ENCODE measurements around the gene ZDHHC14. TPM values are rescaled to one million over a fixed set of nuclear protein-coding genes. Genes with fewer than 3 reads are reported as not detected.

The ZDHHC14 gene
- total and polyA plus RNA-seq, 8 donors, result 8.2 to 33.2 (median 25.8) TPM

DNA sequence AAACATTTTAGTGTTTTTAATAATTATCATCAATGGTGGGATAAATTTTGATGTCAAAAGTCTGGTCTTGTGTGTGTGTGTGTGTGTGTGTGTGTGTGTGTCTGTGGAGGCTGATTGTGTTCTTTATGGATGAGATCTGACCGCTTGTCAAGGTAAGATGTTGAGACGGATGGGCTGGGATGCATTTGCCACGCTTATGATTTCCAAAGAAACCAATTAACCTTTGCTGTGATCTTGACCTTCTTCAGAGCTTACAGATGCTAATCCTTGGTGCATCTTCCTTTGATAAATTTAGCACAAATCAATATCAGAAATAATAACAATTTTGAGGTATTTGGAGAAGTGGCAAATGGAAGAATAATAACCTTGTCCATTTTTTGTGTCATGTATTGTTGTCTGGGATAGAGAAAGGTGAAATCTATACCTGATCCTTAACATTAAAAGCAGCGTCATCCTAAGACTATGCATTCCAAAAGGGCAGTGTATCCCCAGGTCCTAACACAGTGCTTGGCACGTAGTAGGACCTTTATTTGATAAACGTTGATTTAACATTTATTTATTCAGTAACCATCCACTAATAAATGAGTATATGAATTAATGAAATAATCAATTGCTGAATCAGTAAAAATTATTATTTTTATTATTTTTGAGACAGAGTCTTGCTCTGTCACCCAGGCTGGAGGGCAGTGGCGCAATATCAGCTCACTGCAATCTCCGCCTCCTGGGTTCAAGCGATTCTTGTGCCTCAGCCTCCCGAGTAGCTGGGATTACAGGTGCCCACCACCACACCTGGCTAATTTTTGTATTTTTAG is 70.1 kb downstream of the ZDHHC14 start:
- ATAC-seq, result no peak
- Histone ChIP-seq H3K4me3 (no peak overlapping the region), H3K27me3 (no peaks in the 10 kb centered on the region), H3K9me3 (no peaks in the 10 kb centered on the region), H3K27ac (no peak overlapping the region), H3K4me1 (no peaks in the 10 kb centered on the region), H3K36me3 (no peaks in the 10 kb centered on the region)
- intact Hi-C loops (cut with DNase I), result no loop called here
- DNase-seq, result no peak
- TF ChIP-seq, protein P1, sequence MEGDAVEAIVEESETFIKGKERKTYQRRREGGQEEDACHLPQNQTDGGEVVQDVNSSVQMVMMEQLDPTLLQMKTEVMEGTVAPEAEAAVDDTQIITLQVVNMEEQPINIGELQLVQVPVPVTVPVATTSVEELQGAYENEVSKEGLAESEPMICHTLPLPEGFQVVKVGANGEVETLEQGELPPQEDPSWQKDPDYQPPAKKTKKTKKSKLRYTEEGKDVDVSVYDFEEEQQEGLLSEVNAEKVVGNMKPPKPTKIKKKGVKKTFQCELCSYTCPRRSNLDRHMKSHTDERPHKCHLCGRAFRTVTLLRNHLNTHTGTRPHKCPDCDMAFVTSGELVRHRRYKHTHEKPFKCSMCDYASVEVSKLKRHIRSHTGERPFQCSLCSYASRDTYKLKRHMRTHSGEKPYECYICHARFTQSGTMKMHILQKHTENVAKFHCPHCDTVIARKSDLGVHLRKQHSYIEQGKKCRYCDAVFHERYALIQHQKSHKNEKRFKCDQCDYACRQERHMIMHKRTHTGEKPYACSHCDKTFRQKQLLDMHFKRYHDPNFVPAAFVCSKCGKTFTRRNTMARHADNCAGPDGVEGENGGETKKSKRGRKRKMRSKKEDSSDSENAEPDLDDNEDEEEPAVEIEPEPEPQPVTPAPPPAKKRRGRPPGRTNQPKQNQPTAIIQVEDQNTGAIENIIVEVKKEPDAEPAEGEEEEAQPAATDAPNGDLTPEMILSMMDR (IDR thresholded peaks at IDR 0.05), result no peak

DNA sequence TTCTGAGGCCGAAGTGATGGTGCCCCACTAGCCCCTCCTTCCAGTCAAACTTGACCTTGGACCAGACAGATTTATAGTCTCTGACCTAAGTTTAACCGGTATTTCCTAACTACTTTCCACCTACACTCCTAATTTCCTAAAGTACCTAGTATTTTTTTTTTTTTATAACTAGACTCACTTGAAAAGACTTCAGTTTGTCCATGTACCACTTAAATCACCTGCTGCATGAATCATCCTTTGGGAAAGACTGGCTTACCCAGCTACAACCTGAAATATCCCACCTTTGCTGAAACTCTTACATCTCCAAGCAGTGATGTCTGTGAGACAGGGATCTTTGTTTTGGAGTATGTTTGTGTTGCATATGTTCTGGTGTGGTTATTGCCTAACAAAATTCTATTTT is 71.1 kb downstream of the ZDHHC14 start:
- no peak for ATAC-seq
- intact Hi-C loops (cut with DNase I), result no loop called here
- no peak for DNase-seq

DNA sequence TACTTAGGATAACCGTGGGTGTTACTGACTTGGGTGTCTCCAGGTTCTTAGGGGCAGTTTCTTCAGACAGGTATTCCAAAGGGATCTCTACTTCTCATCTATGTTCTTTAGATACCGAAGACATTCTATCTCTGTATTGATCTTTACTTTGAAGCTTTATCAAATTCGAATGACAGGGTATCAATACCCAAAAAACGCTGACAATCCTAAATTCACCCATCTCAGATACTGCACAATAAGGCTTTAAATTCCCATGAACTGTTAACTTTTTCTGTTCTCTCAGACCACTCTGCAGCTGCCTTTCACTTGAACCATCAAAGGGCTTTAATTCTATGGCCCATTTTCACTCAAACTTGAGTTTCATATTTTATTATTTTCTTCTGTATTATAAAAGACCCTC is 72.1 kb downstream of the ZDHHC14 start:
- Histone ChIP-seq H3K9me3 (no peaks in the 10 kb centered on the region), H3K4me1 (no peaks in the 10 kb centered on the region), H3K27ac (no peak overlapping the region), H3K36me3 (no peaks in the 10 kb centered on the region), H3K4me3 (no peak overlapping the region), H3K27me3 (no peaks in the 10 kb centered on the region)
- DNase-seq, result no peak
- TF ChIP-seq, protein P1 (IDR thresholded peaks at IDR 0.05), result no peak
- intact Hi-C loops (cut with DNase I), result no loop called here
- no peak for ATAC-seq

More for the DNA sequence above, 71.1 kb downstream of the ZDHHC14 start:
- H3K9me3 ChIP-seq, result no peaks in the 10 kb centered on the region
- H3K4me3 ChIP-seq, result no peak overlapping the region
- TF ChIP-seq, protein P1 (IDR thresholded peaks at IDR 0.05), result no peak
- no peaks in the 10 kb centered on the region for H3K27me3 ChIP-seq
- no peaks in the 10 kb centered on the region for H3K36me3 ChIP-seq
- no peak overlapping the region for H3K27ac ChIP-seq
- H3K4me1 ChIP-seq, result no peaks in the 10 kb centered on the region

DNA sequence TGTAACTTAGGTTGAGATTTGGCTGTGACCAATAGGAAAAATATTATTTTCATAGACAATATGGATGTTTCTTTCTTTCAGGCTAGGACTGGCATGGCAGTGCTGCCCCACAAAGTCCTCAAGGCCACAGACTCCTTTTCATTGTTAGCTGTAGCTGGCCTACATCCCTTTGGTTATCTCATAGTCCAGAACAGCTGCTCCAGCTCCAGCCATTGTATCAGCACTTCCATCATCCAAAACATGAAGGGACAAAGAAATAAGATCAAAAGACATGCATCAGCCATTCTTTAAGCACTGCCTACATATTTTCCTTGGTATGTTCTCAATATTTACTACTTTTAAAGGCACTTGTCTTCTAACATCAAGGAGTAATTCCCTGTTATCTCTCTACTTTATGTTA is 73.0 kb downstream of the ZDHHC14 start:
- ATAC-seq (no peak), DNase-seq (no peak)
- intact Hi-C loops (cut with DNase I), result no loop called here
- Histone ChIP-seq H3K36me3 (no peaks in the 10 kb centered on the region), H3K9me3 (no peaks in the 10 kb centered on the region), H3K4me1 (no peaks in the 10 kb centered on the region), H3K4me3 (no peak overlapping the region), H3K27ac (no peak overlapping the region), H3K27me3 (no peaks in the 10 kb centered on the region)
- TF ChIP-seq, protein P1 (IDR thresholded peaks at IDR 0.05), result no peak

DNA sequence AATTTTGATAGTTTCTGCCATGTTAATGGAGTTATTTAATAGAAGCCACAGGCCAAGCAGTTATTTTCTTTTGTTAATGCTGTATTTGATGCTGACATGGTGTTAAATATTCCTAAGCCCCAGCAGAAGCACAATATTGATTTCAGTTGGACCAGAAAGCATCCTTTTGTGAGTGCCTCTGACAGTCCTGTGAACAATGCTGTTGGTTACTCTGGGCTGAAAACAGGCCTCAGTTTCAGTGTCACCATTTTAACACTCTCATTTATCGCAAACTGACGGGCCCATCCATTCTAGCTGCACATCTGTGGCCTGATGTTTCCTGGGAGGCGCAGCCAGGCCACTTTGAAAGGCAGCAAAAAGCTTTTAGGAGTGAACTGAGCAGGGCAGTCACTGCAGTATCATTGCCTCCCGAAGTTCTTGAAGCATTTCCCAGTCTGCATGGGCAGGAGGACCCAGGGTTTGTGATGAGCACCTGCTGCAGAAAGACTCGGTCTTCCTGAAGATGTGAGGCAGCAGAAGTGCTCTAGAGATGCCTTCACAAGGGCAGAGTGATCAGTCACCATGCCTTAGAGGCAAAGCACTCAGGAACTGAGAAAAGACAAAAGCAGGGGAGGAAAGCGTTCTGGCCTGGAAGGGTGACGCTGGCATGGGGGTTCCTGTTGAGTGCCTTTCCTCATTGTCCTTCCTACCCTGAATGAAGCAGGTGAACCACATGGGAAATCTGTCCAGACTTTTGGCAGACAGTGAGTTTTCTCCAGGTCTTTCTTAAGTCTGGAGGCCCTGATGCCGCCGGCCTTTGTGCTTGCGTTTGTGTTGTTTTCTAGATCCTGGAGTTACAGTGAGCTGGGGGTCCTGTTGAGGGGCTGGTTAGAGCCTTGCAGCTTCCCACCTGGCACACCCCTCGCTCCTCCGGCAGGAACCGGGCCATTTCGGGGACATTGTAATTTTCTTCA is 74.0 kb downstream of the ZDHHC14 start:
- no peaks in the 10 kb centered on the region for H3K27me3 ChIP-seq
- TF ChIP-seq, protein P1 (IDR thresholded peaks at IDR 0.05), result no peak
- no peaks in the 10 kb centered on the region for H3K9me3 ChIP-seq
- DNase-seq (no peak), ATAC-seq (no peak)
- intact Hi-C loops (cut with DNase I), result no loop called here
- no peak overlapping the region for H3K4me3 ChIP-seq
- H3K27ac ChIP-seq, result no peak overlapping the region
- no peaks in the 10 kb centered on the region for H3K4me1 ChIP-seq
- no peaks in the 10 kb centered on the region for H3K36me3 ChIP-seq

Data from left lung (tissue), 10 donors.